Sigmoid colon (tissue), 7 donors: Measurements from ENCODE around the gene RBM39. TPM values are rescaled to one million over a fixed set of nuclear protein-coding genes. Genes with fewer than 3 reads are reported as not detected.

ENCODE experiments used
- DNase-seq: peaks from one replicate; pipeline ENCODE4 v3.0.0-alpha.2; 2019
- H3K27ac ChIP-seq, 4 donors: fragments of 200-600 bp; sonication (generic); one replicate each; pipeline ENCODE4 v1.5.1; 2016 to 2019; ENCODE audit warnings: mild to moderate bottlenecking in 1 of 4
- H3K27me3 ChIP-seq, 3 donors: fragments of 200-600 bp; sonication (generic); one replicate each; pipeline ENCODE4 v1.5.1; 2019; ENCODE audit warnings: mild to moderate bottlenecking in 1 of 3
- H3K36me3 ChIP-seq, 4 donors: fragments of 200-600 bp; sonication (generic); one replicate each; pipeline ENCODE4 v1.5.1; 2016 to 2019
- H3K4me1 ChIP-seq, 4 donors: fragments of 200-600 bp; sonication (generic); one replicate each; pipeline ENCODE4 v1.5.1; 2017 to 2019
- H3K4me3 ChIP-seq, 4 donors: fragments of 200-600 bp; sonication (generic); one replicate each; pipeline ENCODE4 v1.5.1; 2017 to 2019; ENCODE audit warnings: mild to moderate bottlenecking in 2 of 4, moderate library complexity in 1 of 4
- H3K9me3 ChIP-seq, 4 donors: fragments of 200-600 bp in 3 of 4; sonication (generic) in 3 of 4; one replicate each; pipeline versions ENCODE4 v1.5.1 to v1.6.1; 2013 to 2019
- EP300 ChIP-seq, 4 donors: sonication (generic); formaldehyde crosslinking; IDR thresholded peaks; one replicate each; pipeline ENCODE4 v1.6.1; 2017; ENCODE audit warnings: antibody characterized with exemption in 4 of 4
- POLR2A ChIP-seq, 2 donors: fragments of 450-650 bp; IDR thresholded peaks; one replicate each; pipeline ENCODE4 v1.6.1; 2016; ENCODE audit warnings: antibody characterized with exemption in 2 of 2, mild to moderate bottlenecking in 2 of 2, moderate library complexity in 2 of 2
- POLR2AphosphoS5 ChIP-seq, 4 donors: sonication (generic); formaldehyde crosslinking; IDR thresholded peaks; one replicate each; pipeline ENCODE4 v1.6.1; 2017; ENCODE audit warnings: antibody characterized with exemption in 4 of 4
- WGBS, 2 donors: extraction: QIAGEN DNeasy Blood & Tissue Kit; methylation state at CpG; one replicate each; pipeline ENCODE4 v1.1.7; 2013; 5-methylcytosine and 5-hydroxymethylcytosine counted together
- intact Hi-C: fragments of 100-400 bp; cut with DNase I; formaldehyde crosslinking; loops from one replicate; pipeline ENCODE4 v1.15.1; 2023
- polyA plus RNA-seq, 3 donors: library from polyadenylated mRNA; stranded (reverse); fragments of 200-250 nt; gene quantifications; one replicate each; pipeline ENCODE4 v1.2.3, GENCODE V29; 2013
- total RNA-seq, 4 donors: library from RNA; depleted of rRNA; stranded (reverse); fragments of >200 nt; gene quantifications; one replicate each; pipeline ENCODE4 v1.1.0, GENCODE V29; 2016
- TF ChIP-seq, protein P1 (sequence below), 4 experiments: fragments of 450-650 bp in 3 of 4; fragments of 200-600 bp in 1 of 4; IDR thresholded peaks; one replicate each; pipeline ENCODE4 v1.5.1; 2016 to 2019; ENCODE audit warnings: antibody characterized with exemption in 4 of 4, mild to moderate bottlenecking in 3 of 4, moderate library complexity in 2 of 4
- donor health status: healthy with polysubstance abuse.
- donor health status: Bipolar disorder and iron deficiency.
- donor health status: healthy.

RBM39 gene
- total and polyA plus RNA-seq, 7 donors = 68.2 to 408 (median 281) TPM

DNA sequence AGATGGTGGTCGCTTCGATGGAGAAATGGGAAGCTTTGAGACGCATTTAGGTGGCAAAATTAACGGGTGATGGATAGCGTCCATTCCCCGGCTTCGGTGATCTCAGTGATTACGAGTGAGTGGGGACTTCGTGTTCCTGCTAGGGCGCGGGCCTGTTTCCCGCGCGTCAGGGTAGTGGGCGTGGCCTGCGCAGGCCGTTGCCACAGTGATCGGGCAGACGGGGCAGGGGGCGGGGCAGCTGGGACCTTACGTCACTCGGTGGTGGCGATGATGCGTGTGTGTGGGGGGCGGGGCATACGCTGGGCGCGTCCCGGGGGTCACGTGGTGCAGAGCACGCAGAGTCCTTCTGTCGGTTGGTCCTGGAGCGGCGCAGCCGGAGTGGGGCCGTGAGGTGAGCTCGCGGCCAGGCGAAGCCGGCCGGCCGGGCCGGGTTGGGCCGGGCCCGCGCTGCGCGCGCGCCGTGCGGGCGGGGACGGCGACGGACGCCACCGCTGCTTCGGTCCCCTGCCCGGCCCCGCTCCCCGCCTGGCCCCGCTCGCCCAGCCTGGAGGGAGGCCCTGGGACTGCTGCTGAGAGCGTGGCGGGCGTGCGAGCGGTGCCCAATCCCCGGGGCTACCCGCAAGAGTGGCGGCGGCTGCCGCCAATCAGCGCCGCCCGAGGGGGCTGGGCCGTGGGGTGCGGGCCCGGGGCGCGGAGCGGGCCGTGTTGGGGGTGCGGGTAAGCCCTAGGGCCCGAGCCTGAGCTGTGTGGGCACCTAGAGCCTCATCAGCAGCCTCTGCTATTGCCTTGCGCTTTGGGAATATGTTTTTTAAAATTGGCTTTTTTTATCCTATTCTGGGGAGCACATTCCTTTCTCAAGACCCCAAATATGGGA lies 29.9 kb upstream of the RBM39 start, which contains the start of gene PHF20:
Gene PHF20, plus strand, starts transcription at position 327 of the 874 bp plus-strand sequence. CDS start 29,508 bp downstream, outside the sequence.
- peaks cover 0 to 8% (median 0%) of the 10 kb centered on the region in 4 donors for H3K36me3 ChIP-seq
- peaks cover 0 to 60% (median 38%) of the 10 kb centered on the region in 4 donors for H3K4me1 ChIP-seq
- peak within 1 kb of the TSS; percentile 62 to 84 (median 73) for H3K4me3 ChIP-seq
- peak in 1 of 2 donors; percentile 29 for TF ChIP-seq POLR2A (IDR thresholded peaks at IDR 0.05)
- TF ChIP-seq, protein P1, sequence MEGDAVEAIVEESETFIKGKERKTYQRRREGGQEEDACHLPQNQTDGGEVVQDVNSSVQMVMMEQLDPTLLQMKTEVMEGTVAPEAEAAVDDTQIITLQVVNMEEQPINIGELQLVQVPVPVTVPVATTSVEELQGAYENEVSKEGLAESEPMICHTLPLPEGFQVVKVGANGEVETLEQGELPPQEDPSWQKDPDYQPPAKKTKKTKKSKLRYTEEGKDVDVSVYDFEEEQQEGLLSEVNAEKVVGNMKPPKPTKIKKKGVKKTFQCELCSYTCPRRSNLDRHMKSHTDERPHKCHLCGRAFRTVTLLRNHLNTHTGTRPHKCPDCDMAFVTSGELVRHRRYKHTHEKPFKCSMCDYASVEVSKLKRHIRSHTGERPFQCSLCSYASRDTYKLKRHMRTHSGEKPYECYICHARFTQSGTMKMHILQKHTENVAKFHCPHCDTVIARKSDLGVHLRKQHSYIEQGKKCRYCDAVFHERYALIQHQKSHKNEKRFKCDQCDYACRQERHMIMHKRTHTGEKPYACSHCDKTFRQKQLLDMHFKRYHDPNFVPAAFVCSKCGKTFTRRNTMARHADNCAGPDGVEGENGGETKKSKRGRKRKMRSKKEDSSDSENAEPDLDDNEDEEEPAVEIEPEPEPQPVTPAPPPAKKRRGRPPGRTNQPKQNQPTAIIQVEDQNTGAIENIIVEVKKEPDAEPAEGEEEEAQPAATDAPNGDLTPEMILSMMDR (IDR thresholded peaks at IDR 0.05) = no peak
- peak; percentile 95 to 99 (median 97) for TF ChIP-seq EP300 (IDR thresholded peaks at IDR 0.05)
- TF ChIP-seq POLR2AphosphoS5 (IDR thresholded peaks at IDR 0.05) = peak; percentile 92 to 99 (median 95)
- WGBS, 2 donors = 3 to 4% methylated on average over 87 of the region's 87 CpGs
- no peaks in the 10 kb centered on the region for H3K27me3 ChIP-seq
- peak within 1 kb of the TSS; percentile 93 to 97 (median 94) for H3K27ac ChIP-seq
- no peaks in the 10 kb centered on the region for H3K9me3 ChIP-seq
- intact Hi-C loops = loop anchor here (1.0 to 5.0 kb wide), 3 partner anchors 30 to 153 kb away; partner anchors contain the start of gene RBM39
- peak; percentile 100 for DNase-seq

DNA sequence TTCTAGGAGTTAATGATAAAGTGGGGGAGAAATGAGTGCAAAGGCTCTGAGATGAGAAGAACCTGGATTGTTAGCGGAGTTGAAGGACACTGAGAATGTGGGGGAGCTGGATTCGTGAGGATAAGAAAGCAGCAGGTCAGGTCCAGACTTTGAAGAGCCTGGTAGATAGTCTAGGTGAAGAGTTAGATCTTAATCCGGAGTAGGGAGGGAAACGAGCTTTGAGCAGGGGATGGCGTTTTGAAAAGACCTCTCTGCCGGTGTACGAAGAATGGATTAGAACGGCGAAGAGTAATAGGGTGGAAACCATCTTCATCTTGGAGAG lies 29.3 kb upstream of the RBM39 start:
- H3K36me3 ChIP-seq = peaks cover 0 to 8% (median 0%) of the 10 kb centered on the region in 4 donors
- peak overlapping the region; percentile 93 to 97 (median 94) for H3K27ac ChIP-seq
- 86% methylated on average over 9 of the region's 9 CpGs for WGBS, 2 donors
- H3K9me3 ChIP-seq = no peaks in the 10 kb centered on the region
- peak overlapping the region in 2 of 4 donors; percentile 76 to 84 for H3K4me3 ChIP-seq
- no peaks in the 10 kb centered on the region for H3K27me3 ChIP-seq
- TF ChIP-seq POLR2A (IDR thresholded peaks at IDR 0.05) = no peak
- no peak for TF ChIP-seq EP300 (IDR thresholded peaks at IDR 0.05)
- TF ChIP-seq, protein P1 (IDR thresholded peaks at IDR 0.05) = no peak
- TF ChIP-seq POLR2AphosphoS5 (IDR thresholded peaks at IDR 0.05) = no peak
- H3K4me1 ChIP-seq = peaks cover 0 to 54% (median 32%) of the 10 kb centered on the region in 4 donors
- no peak for DNase-seq
- intact Hi-C loops = loop anchor here (5.0 kb wide), 1 partner anchor 111 kb away; no protein-coding TSS in a partner anchor

DNA sequence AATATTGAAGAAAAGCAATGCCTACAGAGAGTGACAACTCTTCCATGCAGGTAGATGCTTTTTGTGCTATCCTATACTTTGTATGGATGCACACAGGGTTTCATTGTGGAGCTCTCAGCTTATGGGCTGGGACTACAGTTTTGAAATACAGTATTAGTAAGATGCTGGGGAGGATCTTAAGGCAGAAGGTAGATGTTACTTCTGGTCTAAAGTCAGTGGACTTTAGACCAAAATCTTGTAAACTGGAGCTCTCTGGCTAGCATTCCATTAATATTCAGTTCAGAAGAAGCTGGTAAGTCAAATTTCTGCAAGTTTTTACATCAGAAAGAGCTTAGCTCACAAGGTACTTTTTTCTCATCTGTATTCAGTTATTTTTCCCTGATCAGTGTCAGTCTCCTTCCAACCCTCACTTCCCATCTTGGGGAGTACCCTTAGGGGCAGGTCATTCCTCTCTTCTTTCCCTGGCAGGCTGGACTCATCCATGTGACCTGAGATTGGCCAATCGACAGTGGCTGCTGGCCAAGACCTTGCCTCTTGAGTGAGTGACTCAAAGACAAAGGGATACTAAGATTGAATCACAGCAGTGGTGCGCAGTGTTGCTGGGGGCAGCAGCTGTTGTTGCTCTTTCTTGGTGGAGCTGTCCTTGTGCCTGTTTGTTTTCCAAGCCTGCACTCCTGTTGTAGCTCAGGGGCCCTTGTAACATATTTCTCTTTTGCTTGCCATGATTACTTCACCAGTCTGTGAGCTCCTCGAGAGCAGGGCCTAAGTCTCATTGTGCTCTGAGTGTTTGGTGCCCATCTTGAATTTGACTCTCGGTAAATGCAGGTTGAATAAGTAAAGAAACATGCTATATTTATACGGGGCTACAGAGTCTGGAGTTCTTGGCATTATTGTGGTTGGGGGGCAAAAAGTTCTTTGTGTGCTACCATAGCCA lies 26.9 kb upstream of the RBM39 start:
- no peak overlapping the region for H3K4me3 ChIP-seq
- intact Hi-C loops = no loop called here
- 63 to 70% methylated on average over 5 of the region's 5 CpGs for WGBS, 2 donors
- peaks cover 0 to 44% (median 28%) of the 10 kb centered on the region in 4 donors for H3K4me1 ChIP-seq
- no peaks in the 10 kb centered on the region for H3K9me3 ChIP-seq
- DNase-seq = peak; percentile 99
- no peaks in the 10 kb centered on the region for H3K27me3 ChIP-seq
- H3K36me3 ChIP-seq = no peaks in the 10 kb centered on the region
- TF ChIP-seq POLR2A (IDR thresholded peaks at IDR 0.05) = peak in 1 of 2 donors; percentile 51
- peak in 1 of 4 donors; percentile 44 for TF ChIP-seq EP300 (IDR thresholded peaks at IDR 0.05)
- TF ChIP-seq, protein P1 (IDR thresholded peaks at IDR 0.05) = no peak
- peak; percentile 86 to 97 (median 86) for TF ChIP-seq POLR2AphosphoS5 (IDR thresholded peaks at IDR 0.05)
- H3K27ac ChIP-seq = peak overlapping the region; percentile 93 to 97 (median 94)

DNA sequence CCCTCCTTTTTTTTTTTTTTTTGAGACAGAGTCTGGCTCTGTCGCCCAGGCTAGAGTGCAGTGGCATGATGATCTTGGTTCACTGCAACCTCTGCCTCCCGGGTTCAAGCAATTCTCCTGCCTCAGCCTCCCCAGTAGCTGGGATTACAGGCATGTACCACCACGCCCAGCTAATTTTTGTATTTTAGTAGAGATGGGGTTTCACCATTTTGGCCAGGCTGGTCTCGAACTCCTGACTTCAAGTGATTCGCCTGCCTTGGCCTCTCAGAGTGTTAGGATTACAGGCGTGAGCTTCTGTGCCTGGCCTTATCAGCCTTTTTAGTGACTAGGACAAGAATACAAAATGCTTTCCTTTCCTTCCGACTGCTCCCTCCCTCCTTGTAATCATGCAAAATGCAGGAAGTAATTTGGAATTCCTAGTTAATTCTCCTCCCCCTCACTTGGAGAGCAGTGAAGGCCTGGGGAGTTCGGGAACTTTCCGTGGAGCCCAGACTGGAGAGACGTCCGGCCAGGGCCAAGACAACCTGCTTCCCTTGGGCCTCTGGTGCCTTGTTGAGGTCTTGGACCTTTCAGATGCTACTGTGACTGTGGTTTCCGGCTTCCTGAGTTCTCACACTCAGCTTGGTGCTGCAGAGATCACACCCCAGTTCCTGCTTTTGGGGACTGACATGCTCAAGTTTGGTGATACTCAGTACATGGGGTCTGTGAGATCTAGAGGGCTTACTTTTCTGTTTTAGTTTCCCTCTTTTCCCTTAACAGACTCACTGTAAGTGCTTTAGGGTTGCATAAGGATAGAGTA lies 25.8 kb upstream of the RBM39 start:
- peak overlapping the region; percentile 93 to 97 (median 94) for H3K27ac ChIP-seq
- H3K4me1 ChIP-seq = peaks cover 0 to 33% (median 17%) of the 10 kb centered on the region in 4 donors
- intact Hi-C loops = no loop called here
- no peak overlapping the region for H3K4me3 ChIP-seq
- TF ChIP-seq EP300 (IDR thresholded peaks at IDR 0.05) = no peak
- TF ChIP-seq POLR2A (IDR thresholded peaks at IDR 0.05) = peak in 1 of 2 donors; percentile 47
- TF ChIP-seq POLR2AphosphoS5 (IDR thresholded peaks at IDR 0.05) = peak in 3 of 4 donors; percentile 57 to 76 (median 60)
- H3K36me3 ChIP-seq = no peaks in the 10 kb centered on the region
- WGBS, 2 donors = 42 to 66% methylated on average over 12 of the region's 12 CpGs
- peak; percentile 77 for DNase-seq
- H3K9me3 ChIP-seq = no peaks in the 10 kb centered on the region
- no peaks in the 10 kb centered on the region for H3K27me3 ChIP-seq
